ENCODE measurements around the gene CMSS1. TPM values are rescaled to one million over a fixed set of nuclear protein-coding genes. Genes with fewer than 3 reads are reported as not detected.

Gene CMSS1
- total and polyA plus RNA-seq, 8 donors = 14.4 to 29.9 (median 15.9) TPM

DNA sequence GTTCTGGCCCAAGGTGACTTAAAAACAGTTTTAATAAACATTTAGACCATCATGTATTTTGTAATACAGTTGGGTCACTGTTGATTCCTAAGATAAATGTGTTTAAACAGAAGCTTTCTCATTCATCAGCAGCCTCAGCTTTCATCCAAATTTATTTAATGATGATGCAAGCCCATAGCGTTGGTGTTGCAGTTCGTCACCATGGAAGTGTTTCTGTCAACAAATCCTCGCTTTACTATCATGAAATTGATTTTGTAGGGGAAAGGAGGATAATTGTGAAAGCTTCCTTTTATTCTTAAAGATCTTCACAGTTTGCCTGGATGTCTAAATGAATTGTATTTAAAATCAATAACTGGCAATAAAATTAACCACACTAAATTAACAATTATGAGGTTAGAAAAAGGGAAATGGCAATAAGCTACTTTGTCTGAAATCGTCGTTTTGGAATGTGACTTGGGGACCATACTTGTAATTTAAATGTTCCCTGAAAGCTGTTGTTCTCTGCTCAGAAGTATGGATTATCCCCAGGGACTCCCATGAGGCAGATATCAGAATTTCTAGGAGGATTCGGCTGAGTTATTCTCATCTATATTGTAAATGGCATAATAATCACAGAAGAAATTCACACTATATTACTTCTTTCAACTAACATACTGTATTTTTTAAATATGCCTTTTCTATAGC, 29.0 kb downstream of the CMSS1 start:
- Histone ChIP-seq H3K9me3 (no peaks in the 10 kb centered on the region), H3K36me3 (no peaks in the 10 kb centered on the region), H3K4me1 (peaks cover 10 to 19% (median 14%) of the 10 kb centered on the region in 3 donors), H3K4me3 (no peak overlapping the region), H3K27ac (peak overlapping the region in 2 of 4 donors; percentile 45 to 75), H3K27me3 (no peaks in the 10 kb centered on the region)
- peak; percentile 59 for FAIRE-seq
- no peak for TF ChIP-seq CTCF (IDR thresholded peaks at IDR 0.05)
- intact Hi-C loops (cut with DNase I) = no loop called here
- peak in 3 of 4 donors; percentile 8 to 60 (median 29) for ATAC-seq
- DNase-seq = no peak
- WGBS, 2 donors = 35 to 52% methylated on average over 6 of the region's 6 CpGs

DNA sequence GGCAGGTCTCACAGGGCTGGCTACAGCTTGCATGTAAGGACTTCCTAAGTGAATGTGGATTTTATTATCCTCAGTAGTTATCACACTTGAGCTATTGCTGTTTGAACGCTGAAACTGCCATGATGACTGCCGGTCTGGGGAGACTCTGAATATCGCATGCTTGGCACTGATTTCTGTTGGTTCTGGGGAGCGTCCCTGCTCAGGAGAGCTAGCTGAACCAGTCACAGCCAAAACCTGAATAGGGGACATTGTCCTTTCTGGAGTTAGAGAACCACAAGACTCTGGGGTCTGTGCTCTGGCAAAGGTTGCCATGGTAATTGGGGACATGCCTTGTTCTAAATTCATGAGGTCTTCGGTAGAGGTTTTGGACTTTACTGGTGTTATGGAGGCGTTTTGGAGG, 30.8 kb downstream of the CMSS1 start:
- no peak for DNase-seq
- Histone ChIP-seq H3K4me3 (no peak overlapping the region), H3K9me3 (no peaks in the 10 kb centered on the region), H3K36me3 (no peaks in the 10 kb centered on the region), H3K27ac (no peak overlapping the region), H3K27me3 (no peaks in the 10 kb centered on the region), H3K4me1 (peaks cover 9 to 12% (median 10%) of the 10 kb centered on the region in 3 donors)
- no peak for ATAC-seq
- intact Hi-C loops (cut with DNase I) = no loop called here
- FAIRE-seq = no peak
- whole genome bisulfite sequencing, 2 donors = 94 to 95% methylated on average over 6 of the region's 6 CpGs
- TF ChIP-seq CTCF (IDR thresholded peaks at IDR 0.05) = no peak

DNA sequence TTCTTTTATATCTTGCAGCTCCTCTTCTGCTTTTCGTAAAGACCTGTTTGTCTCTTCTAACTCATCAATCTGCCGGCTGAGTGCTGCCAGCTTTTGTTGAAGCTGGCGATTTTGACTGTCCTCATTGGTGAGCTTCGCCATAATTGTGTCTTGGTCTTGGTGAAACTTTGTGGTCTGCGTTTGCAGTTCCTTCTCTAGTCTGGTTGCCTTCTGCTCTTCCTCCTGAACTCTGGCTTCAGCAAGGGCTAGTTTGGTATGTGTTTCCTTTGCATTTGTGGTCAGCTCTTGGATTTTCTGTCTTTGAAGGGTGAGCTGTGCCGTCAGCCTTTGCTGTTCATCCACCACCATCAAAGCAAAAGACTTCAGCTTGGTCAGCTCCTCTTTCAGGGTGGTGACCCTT, 32.9 kb downstream of the CMSS1 start:
- ATAC-seq = no peak
- TF ChIP-seq CTCF (IDR thresholded peaks at IDR 0.05) = no peak
- Histone ChIP-seq H3K4me1 (peaks cover 0 to 5% (median 0%) of the 10 kb centered on the region in 3 donors), H3K4me3 (no peak overlapping the region), H3K27ac (no peak overlapping the region), H3K36me3 (no peaks in the 10 kb centered on the region), H3K9me3 (no peaks in the 10 kb centered on the region), H3K27me3 (no peaks in the 10 kb centered on the region)
- DNase-seq = no peak
- intact Hi-C loops (cut with DNase I) = loop anchor here in 1 of 3 donors (5.0 kb wide), 1 partner anchor 407 kb away; no protein-coding TSS in a partner anchor
- 92 to 97% methylated on average over 6 of the region's 6 CpGs for WGBS, 2 donors
- FAIRE-seq = no peak

- Histone ChIP-seq H3K9me3 (no peaks in the 10 kb centered on the region), H3K4me1 (peaks cover 0 to 5% (median 0%) of the 10 kb centered on the region in 3 donors), H3K36me3 (no peaks in the 10 kb centered on the region), H3K27ac (no peak overlapping the region), H3K27me3 (no peaks in the 10 kb centered on the region), H3K4me3 (no peak overlapping the region)
- ATAC-seq (no peak), FAIRE-seq (no peak), DNase-seq (no peak)
- intact Hi-C loops (cut with DNase I) = loop anchor here in 1 of 3 donors (5.0 kb wide), 1 partner anchor 405 kb away; no protein-coding TSS in a partner anchor
- no peak for TF ChIP-seq CTCF (IDR thresholded peaks at IDR 0.05)
- WGBS, 2 donors = 95 to 98% methylated on average over 1 of the region's 1 CpG
Measured at GRCh38 chr3:99851955-99852354, 34.3 kb downstream of the CMSS1 start.

DNA sequence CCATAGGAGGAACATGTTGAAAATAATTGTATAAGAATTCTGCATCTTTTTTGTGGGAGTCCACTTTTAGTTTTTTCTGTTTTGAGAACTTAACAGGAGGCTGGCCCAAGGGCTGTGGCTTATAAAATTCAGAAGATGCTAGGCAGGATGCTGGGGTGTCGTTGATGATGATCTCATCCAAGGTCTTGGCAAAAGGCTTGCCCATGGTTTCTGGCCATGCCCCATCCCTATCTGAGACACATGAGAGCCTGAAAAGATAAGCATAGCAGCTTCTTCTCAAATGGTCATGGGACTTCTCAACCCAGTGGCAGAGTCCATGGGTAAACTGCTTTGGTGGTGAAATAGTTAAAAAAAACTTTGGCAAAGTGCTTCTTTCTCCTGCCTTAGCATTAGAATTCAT, 35.2 kb downstream of the CMSS1 start:
- Histone ChIP-seq H3K27me3 (no peaks in the 10 kb centered on the region), H3K4me3 (no peak overlapping the region), H3K36me3 (no peaks in the 10 kb centered on the region), H3K9me3 (no peaks in the 10 kb centered on the region), H3K4me1 (peaks cover 0 to 5% (median 0%) of the 10 kb centered on the region in 3 donors), H3K27ac (no peak overlapping the region)
- no peak for DNase-seq
- intact Hi-C loops (cut with DNase I) = loop anchor here in 1 of 3 donors (5.0 kb wide), 1 partner anchor 404 kb away; no protein-coding TSS in a partner anchor
- no peak for ATAC-seq
- no peak for TF ChIP-seq CTCF (IDR thresholded peaks at IDR 0.05)
- 86 to 97% methylated on average over 1 of the region's 1 CpG for WGBS, 2 donors
- FAIRE-seq = no peak
